Esophagus mucosa (tissue), 1 donor: Measurements from ENCODE around the gene TRIO. TPM values are rescaled to one million over a fixed set of nuclear protein-coding genes. Genes with fewer than 3 reads are reported as not detected.

ENCODE experiments used
- ATAC-seq: fragments of 200-7000 bp; cut with Tn5 transposase; one replicate; pipeline ENCODE4 v1.9.1; 2020
- total RNA-seq: library from RNA; stranded (reverse); gene quantifications from one replicate; pipeline ENCODE4 v1.2.4, GENCODE V29; 2023
- donor health status: DM: yes; HTN: yes; CAD: no.

The TRIO gene
- total RNA-seq, 1 donor from 2014 or later: 42.0 TPM

- ATAC-seq: no peak
Measured at GRCh38 chr5:14148483-14148882, 5.3 kb downstream of the TRIO start.

- ATAC-seq: no peak
Measured at GRCh38 chr5:14148890-14149671, 5.9 kb downstream of the TRIO start.

- no peak for ATAC-seq
Measured at GRCh38 chr5:14149672-14150274, 6.6 kb downstream of the TRIO start.

GRCh38 chr5:14151416-14151815, 8.3 kb downstream of the TRIO start:
- no peak for ATAC-seq

GRCh38 chr5:14153071-14153864, 10.1 kb downstream of the TRIO start:
- ATAC-seq: no peak

- peak; percentile 45 for ATAC-seq
Measured at GRCh38 chr5:14153932-14154731, 11.0 kb downstream of the TRIO start.

DNA sequence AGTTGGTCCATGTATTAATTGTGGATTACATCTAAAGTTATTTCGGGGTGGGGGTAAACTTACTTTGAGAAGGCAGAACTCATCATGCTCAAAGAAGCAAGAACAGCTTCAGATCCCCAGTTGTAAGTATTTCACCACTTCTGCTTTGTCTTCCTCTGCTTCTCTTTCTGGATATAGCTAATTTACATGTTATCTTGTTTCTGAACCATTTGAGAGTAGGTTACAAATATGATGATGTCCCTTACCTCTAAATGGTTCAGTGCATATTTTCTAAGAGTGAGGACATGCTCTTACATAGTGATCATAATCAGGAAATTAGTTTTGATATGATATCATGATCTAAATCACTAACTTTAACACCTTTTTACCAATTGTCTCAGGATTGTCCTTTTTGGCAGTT, 11.9 kb downstream of the TRIO start:
- ATAC-seq: peak; percentile 13

DNA sequence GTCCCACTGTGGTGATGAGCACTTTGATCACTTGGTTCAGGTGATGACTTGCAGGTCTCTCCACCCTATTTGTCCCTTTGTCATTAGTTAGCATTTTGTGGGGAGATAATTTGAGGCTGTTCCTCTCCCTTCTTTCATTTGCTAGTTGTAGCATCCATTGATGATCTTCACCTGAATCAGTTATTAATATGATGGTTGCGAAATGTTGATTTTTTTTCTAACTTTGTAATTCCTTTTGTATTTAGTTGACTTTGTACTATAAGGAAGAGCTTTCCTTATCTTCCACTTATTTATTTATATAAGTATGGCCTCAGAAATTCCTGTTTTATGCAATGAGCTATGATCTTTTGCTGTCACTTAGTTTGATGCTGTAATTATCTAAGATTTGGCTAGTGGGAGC, 12.6 kb downstream of the TRIO start:
- no peak for ATAC-seq

DNA sequence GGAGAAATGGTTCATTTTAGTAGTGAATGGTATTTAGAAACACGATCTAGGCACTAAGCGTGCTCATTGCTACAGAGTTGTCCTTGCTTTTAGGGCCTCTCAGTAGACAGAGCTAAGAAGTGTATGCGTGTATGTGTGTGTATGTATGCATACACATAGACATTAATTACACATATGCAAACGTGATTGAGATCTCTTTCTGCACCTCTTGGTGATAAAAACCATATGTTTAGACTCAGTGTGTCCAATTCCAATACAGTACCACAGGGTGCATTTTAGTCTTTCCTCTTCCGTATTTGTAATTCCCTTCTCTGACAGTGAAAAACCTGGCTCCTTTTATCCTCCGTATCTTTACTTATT, 13.1 kb downstream of the TRIO start:
- no peak for ATAC-seq

DNA sequence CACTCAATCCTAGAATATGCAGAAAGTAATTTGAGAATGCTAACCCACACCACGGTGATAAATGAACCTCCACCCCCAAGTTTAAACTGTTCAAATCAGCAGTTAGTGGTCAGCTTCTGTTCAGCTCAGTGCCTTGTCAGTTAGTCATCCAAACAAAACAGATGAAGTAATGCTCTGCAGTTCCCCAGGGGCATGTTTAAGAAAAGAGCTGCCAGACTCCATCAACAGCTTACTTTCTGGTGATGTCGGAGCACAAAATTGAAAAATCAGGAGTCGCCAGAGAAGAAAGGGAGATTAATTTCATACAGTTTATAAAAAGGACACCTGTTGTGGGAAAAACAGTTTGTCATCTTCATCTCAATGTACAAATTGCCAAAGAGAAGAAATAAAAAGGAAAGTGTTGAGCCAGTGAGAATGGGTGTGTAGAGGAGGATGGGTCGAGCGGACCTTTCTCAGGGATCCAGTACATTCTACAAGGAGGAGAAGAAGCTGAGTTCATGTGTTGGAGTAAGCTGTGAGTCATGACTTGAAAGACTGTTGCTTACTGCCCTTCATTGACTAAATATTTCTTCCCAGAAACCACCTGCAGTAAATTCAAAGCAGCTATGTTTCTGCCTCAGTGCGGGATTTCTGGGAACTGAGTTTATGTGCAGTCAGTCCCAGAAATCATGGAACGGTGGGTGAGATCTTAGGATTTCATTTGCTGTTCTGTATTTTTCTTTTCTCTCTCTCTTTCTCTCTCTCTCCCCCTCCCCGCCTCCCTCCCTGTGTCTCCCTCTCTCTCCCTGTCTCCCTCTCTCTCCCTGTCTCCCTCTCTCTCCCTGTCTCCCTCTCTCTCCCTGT, 13.7 kb downstream of the TRIO start:
- peak; percentile 71 for ATAC-seq

DNA sequence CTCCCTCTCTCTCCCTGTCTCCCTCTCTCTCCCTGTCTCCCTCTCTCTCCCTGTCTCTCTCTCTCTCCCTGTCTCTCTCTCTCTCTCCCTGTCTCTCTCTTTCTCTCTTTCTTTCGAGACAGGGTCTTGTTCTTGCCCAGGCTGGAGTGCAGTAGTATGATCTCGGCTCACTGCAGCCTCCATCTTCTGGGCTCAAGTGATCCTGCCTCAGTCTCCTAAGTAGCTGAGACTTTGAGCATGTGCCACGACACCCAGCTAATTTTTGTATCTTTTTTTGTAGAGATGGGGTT, 14.3 kb downstream of the TRIO start:
- ATAC-seq: no peak

- ATAC-seq: no peak
Measured at GRCh38 chr5:14158890-14159666, 15.9 kb downstream of the TRIO start.

GRCh38 chr5:14161825-14162556, 18.8 kb downstream of the TRIO start:
- ATAC-seq: no peak

DNA sequence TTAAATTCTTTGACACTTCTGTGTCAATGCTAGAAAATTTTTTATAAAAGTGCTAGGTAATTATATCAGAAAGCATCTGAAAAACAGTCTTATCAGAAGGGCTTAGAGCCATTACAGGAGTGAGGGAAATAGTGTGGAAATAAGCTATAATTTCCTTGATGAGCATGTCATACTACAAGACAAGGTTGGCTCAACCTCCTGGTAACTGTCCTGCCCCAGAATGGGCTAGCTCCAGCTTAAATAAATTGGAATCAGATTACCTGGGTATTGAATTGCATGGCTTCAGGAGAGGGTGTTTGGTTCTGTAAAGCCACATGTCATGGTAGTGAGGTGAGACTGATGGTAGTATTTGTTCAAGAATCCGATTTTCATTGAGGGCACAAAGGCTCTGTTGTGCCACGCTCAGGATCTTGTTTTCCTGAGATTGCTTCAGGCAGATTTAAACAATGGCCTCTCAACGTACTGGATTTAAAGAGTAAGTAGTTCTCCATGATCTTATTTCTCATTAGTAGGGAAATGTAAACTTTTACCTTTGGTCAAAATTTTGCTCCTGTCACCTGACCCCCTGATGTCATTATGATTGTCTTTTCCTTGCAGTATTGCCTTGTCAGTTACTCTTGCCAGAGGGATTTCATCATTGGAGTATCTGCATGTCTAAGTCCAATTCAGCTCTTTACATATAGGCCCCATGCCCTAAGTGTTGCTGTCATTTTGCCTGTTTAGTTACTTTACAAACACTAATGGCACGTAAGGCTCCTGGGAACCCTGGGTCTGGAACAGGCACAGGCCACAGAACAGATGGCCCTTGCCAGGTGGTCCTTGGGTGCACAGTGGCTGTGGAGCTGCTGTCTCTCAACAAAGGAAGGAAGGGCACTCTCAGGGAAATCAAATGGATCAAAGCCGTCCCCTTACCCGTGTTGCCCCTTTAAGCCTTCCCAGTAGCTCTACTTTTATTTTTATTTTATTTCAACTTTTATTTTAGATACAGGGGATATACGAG, 21.3 kb downstream of the TRIO start:
- no peak for ATAC-seq

- no peak for ATAC-seq
Measured at GRCh38 chr5:14165375-14166106, 22.4 kb downstream of the TRIO start.

DNA sequence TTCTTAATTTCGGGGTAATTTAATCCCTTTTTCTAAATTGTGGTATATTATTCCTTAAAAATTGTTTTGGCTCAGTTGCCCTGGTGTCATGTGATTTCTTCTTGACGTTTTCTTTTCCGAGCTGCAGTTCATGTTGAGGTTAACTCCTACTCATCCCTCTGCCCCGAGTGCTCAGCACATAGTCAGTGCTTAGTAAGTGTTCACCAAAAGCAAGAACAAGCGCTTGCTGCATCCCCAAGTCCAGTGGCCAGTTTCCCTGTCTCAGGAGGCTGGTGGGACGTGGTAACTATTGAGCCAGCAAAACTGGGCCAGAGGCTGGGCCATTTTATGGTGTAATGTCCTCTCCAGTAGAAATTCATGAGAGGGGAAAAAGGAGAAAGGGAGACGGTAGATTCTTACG, 23.3 kb downstream of the TRIO start:
- ATAC-seq: no peak

DNA sequence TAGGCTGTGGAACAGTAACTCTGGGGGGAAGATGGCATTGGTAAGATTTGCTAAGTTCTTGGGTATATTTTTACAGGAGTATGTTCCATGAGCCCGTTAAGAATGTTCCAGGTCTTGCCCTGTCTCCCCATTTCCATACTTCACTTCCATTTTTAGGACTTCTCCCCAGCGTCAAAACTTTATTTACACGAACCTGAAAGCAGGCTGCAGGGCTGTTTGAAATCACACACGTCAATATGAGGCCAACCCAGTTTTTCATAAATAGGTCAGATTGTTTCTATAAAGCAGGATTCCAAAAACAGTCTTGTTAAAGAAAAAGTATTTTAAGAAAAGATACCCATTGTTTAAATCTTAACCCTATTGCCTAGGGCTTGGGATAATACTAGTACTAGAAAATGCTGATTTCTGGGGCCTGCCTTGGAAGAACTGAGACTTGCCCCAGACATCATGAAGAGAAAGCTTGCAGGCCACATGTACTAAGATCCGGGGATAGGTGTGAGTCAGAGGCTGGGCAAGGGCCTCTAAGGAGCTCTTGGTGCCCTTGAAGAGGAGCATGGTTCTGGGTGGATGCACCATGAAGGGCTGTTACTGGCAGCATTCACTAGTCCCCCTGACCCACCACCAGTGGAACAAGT, 24.2 kb downstream of the TRIO start:
- ATAC-seq: peak; percentile 53
